Spleen (tissue), 11 donors: ENCODE data around the gene KCNJ4. TPM values are rescaled to one million over a fixed set of nuclear protein-coding genes. Genes with fewer than 3 reads are reported as not detected.
A peak's percentile ranks its signal among the peaks of the same experiment; 100 is the strongest.

ENCODE experiments used
- DNase-seq: peaks from one replicate; pipeline ENCODE4 v3.0.0-alpha.2; 2020
- H3K27ac ChIP-seq, 8 donors: fragments of 200-600 bp; sonication (generic) in 7 of 8; 1 replicate in 4 of 8; 2 replicates in 4 of 8; pipeline versions ENCODE4 v1.5.0 to v1.8.0; 2016 to 2021; ENCODE audit warnings: inconsistent platforms in 4 of 8, mild to moderate bottlenecking in 4 of 8, moderate library complexity in 1 of 8
- H3K27me3 ChIP-seq, 7 donors: fragments of 200-600 bp; sonication (generic) in 6 of 7; replicated peaks in 1 of 7; 1 replicate in 4 of 7; 2 replicates in 3 of 7; pipeline versions ENCODE4 v1.5.0 to v1.8.0; 2016 to 2021; ENCODE audit warnings: inconsistent platforms in 3 of 7, mild to moderate bottlenecking in 1 of 7
- H3K36me3 ChIP-seq, 6 donors: fragments of 200-600 bp; sonication (generic) in 5 of 6; 1 replicate in 4 of 6; 2 replicates in 2 of 6; pipeline versions ENCODE4 v1.5.0 to v1.8.0; 2016 to 2021; ENCODE audit warnings: inconsistent platforms in 2 of 6
- H3K4me1 ChIP-seq, 6 donors: fragments of 200-600 bp; sonication (generic) in 5 of 6; 1 replicate in 3 of 6; 2 replicates in 3 of 6; pipeline versions ENCODE4 v1.5.0 to v1.8.0; 2016 to 2021; ENCODE audit warnings: inconsistent platforms in 3 of 6
- H3K4me3 ChIP-seq, 8 donors: fragments of 200-600 bp; sonication (generic) in 7 of 8; 1 replicate in 4 of 8; 2 replicates in 4 of 8; pipeline versions ENCODE4 v1.5.0 to v1.8.0; 2016 to 2021; ENCODE audit warnings: inconsistent platforms in 4 of 8, mild to moderate bottlenecking in 4 of 8, moderate library complexity in 2 of 8
- H3K9me3 ChIP-seq, 8 donors: fragments of 200-600 bp; sonication (generic) in 7 of 8; 1 replicate in 4 of 8; 2 replicates in 4 of 8; pipeline versions ENCODE4 v1.5.0 to v1.8.0; 2016 to 2021; ENCODE audit warnings: inconsistent platforms in 4 of 8
- CTCF ChIP-seq, 11 experiments: fragments of 200-600 bp in 7 of 11; fragments of 450-650 bp in 4 of 11; sonication (generic) in 4 of 11; IDR thresholded peaks in 8 of 11; conservative IDR thresholded peaks in 3 of 11; 1 replicate in 7 of 11; 2 replicates in 4 of 11; pipeline versions ENCODE4 v1.4.0 to v1.8.0; 2016 to 2021; ENCODE audit warnings: antibody characterized with exemption in 11 of 11, inconsistent platforms in 4 of 11, mild to moderate bottlenecking in 1 of 11
- POLR2A ChIP-seq, 3 donors: fragments of 450-650 bp; IDR thresholded peaks; one replicate each; pipeline ENCODE4 v1.5.1; 2017; ENCODE audit warnings: antibody characterized with exemption in 3 of 3, mild to moderate bottlenecking in 1 of 3
- POLR2AphosphoS5 ChIP-seq, 3 donors: sonication (generic); formaldehyde crosslinking; IDR thresholded peaks; one replicate each; pipeline ENCODE4 v1.5.1; 2017; ENCODE audit warnings: antibody characterized with exemption in 3 of 3
- WGBS, 5 donors: extraction: QIAGEN DNeasy Blood & Tissue Kit in 3 of 5; methylation state at CpG; one replicate each; pipeline versions ENCODE4 v1.1.5 to v1.1.7; 2013 to 2018; 5-methylcytosine and 5-hydroxymethylcytosine counted together
- intact Hi-C: fragments of 100-400 bp; cut with DNase I; formaldehyde crosslinking; loops from one replicate; pipeline ENCODE4 v1.15.0; 2023; ENCODE audit warnings: low total_unique reads
- polyA plus RNA-seq, 3 donors: library from polyadenylated mRNA; stranded (reverse); fragments of 200-250 nt; gene quantifications; one replicate each; pipeline ENCODE4 v1.2.1, GENCODE V29; 2013
- total RNA-seq, 7 donors: library from RNA; depleted of rRNA in 3 of 7; stranded (reverse); fragments of >200 nt in 3 of 7; fragmentation: NEBNext Ultra II Directional in 4 of 7; extraction: Animal tissue kit (Norgen Biotek cat#: 25700) in 4 of 7; gene quantifications; one replicate each; pipeline versions ENCODE4 v1.1.0 to v1.2.1, GENCODE V29; 2016 to 2021
- donor health status: healthy with polysubstance abuse.
- donor health status: DM: no; HTN: no; CAD: no; lungs with moderate emphysema.
- donor health status: DM: no; HTN: no; CAD: no.
- donor health status: Bipolar disorder and iron deficiency.
- donor health status: healthy.
- donor health status: DM: no; HTN: no; CAD: no.
- donor health status: DM: yes; HTN: yes; CAD: no.

Gene KCNJ4
- total and polyA plus RNA-seq, 10 donors = not detected

- DNase-seq = peak; percentile 32
- peaks cover 0 to 6% (median 0%) of the 10 kb centered on the region in 7 donors for H3K27me3 ChIP-seq
- H3K36me3 ChIP-seq = no peaks in the 10 kb centered on the region
- no peak overlapping the region for H3K4me3 ChIP-seq
- no peaks in the 10 kb centered on the region for H3K9me3 ChIP-seq
- WGBS, 5 donors = 63 to 91% (median 77%) methylated on average over 8 of the region's 8 CpGs
- TF ChIP-seq POLR2A (IDR thresholded peaks at IDR 0.05) (no peak), CTCF (IDR thresholded peaks at IDR 0.05 in 8 of 11, conservative IDR thresholded peaks at IDR 0.05 in 3 of 11) (no peak), POLR2AphosphoS5 (IDR thresholded peaks at IDR 0.05) (no peak)
- no peaks in the 10 kb centered on the region for H3K4me1 ChIP-seq
- intact Hi-C loops = no loop called here
- H3K27ac ChIP-seq = no peak overlapping the region
Observed at GRCh38 chr22:38419858-38420160, 35.2 kb downstream of the KCNJ4 start.

GRCh38 chr22:38419121-38419857 lies 35.7 kb downstream of the KCNJ4 start:
- intact Hi-C loops = no loop called here
- no peak overlapping the region for H3K4me3 ChIP-seq
- peak; percentile 54 for DNase-seq
- H3K36me3 ChIP-seq = no peaks in the 10 kb centered on the region
- no peak overlapping the region for H3K27ac ChIP-seq
- TF ChIP-seq CTCF (IDR thresholded peaks at IDR 0.05 in 8 of 11, conservative IDR thresholded peaks at IDR 0.05 in 3 of 11) (no peak), POLR2AphosphoS5 (IDR thresholded peaks at IDR 0.05) (no peak), POLR2A (IDR thresholded peaks at IDR 0.05) (no peak)
- 81 to 85% (median 83%) methylated on average over 8 to 14 of the region's 14 CpGs for WGBS, 5 donors
- H3K4me1 ChIP-seq = no peaks in the 10 kb centered on the region
- peaks cover 0 to 6% (median 0%) of the 10 kb centered on the region in 7 donors for H3K27me3 ChIP-seq
- no peaks in the 10 kb centered on the region for H3K9me3 ChIP-seq

GRCh38 chr22:38418589-38418988 lies 36.4 kb downstream of the KCNJ4 start:
- DNase-seq = peak; percentile 35
- TF ChIP-seq POLR2AphosphoS5 (IDR thresholded peaks at IDR 0.05) (no peak), CTCF (IDR thresholded peaks at IDR 0.05 in 8 of 11, conservative IDR thresholded peaks at IDR 0.05 in 3 of 11) (no peak), POLR2A (IDR thresholded peaks at IDR 0.05) (no peak)
- H3K27ac ChIP-seq = no peak overlapping the region
- H3K27me3 ChIP-seq = peaks cover 0 to 6% (median 0%) of the 10 kb centered on the region in 7 donors
- H3K9me3 ChIP-seq = no peaks in the 10 kb centered on the region
- 80 to 88% (median 85%) methylated on average over 13 to 14 of the region's 14 CpGs for WGBS, 5 donors
- H3K4me1 ChIP-seq = no peaks in the 10 kb centered on the region
- H3K36me3 ChIP-seq = no peaks in the 10 kb centered on the region
- H3K4me3 ChIP-seq = no peak overlapping the region
- intact Hi-C loops = no loop called here

- no peaks in the 10 kb centered on the region for H3K9me3 ChIP-seq
- H3K27ac ChIP-seq = no peak overlapping the region
- no peaks in the 10 kb centered on the region for H3K36me3 ChIP-seq
- H3K4me3 ChIP-seq = no peak overlapping the region
- peak; percentile 28 for DNase-seq
- H3K4me1 ChIP-seq = peaks cover 0 to 9% (median 8%) of the 10 kb centered on the region in 6 donors
- 79 to 92% (median 84%) methylated on average over 16 of the region's 16 CpGs for WGBS, 5 donors
- peaks cover 0 to 7% (median 0%) of the 10 kb centered on the region in 7 donors for H3K27me3 ChIP-seq
- intact Hi-C loops = no loop called here
- TF ChIP-seq POLR2A (IDR thresholded peaks at IDR 0.05) = no peak
Observed at GRCh38 chr22:38417252-38418060, 37.5 kb downstream of the KCNJ4 start.
